HCT116 (cell line): ENCODE results near the gene SET. TPM values are rescaled to one million over a fixed set of nuclear protein-coding genes. Genes with fewer than 3 reads are reported as not detected.
A peak's percentile ranks its signal among the peaks of the same experiment; 100 is the strongest.

Experiments
- ATAC-seq: fragments of 200-7000 bp; cut with Tn5 transposase; 2 replicates; pipeline ENCODE4 v1.9.1; 2020; ENCODE audit warnings: mild to moderate bottlenecking, moderate library complexity
- BruUV-seq: library from RNA; stranded (reverse); fragments of 400-500 nt; replicated peaks from 2 replicates; lab custom pipeline; 2021; lab: Mats Ljungman, UMichigan
- CTCF ChIA-PET: fragments of 300-600 bp; sonication (Branson Sonifier 250); formaldehyde crosslinking; loops from one replicate; lab custom pipeline; 2021; ENCODE audit warnings: antibody characterized with exemption; lab: Charles Lee
- POLR2A ChIA-PET: fragments of 300-600, 350-600 bp; sonication (Branson Sonifier 250); formaldehyde crosslinking; loops from one replicate; lab custom pipeline; 2021; ENCODE audit warnings: antibody characterized with exemption; lab: Charles Lee
- RAD21 ChIA-PET, 2 experiments: fragments of 300-600 bp; sonication (Branson Sonifier 250); formaldehyde crosslinking; loops; one replicate each; lab custom pipeline; 2023; ENCODE audit warnings: low total read pairs in 2 of 2; ENCODE audit not compliant: uncharacterized antibody in 2 of 2, unreplicated experiment in 2 of 2, low non-redundant PET in 1 of 2; lab: Charles Lee
- DNase-seq: peaks from one replicate; pipeline ENCODE4 v3.0.0-alpha.2; 2010; ENCODE audit warnings: low read depth, low spot score
- H2AFZ ChIP-seq: fragments of 200-600 bp; shearing (Covaris generic), sonication (generic); 2 replicates; pipeline ENCODE4 v1.6.1; 2017; ENCODE audit warnings: low read depth, mixed run types, mixed read lengths, antibody characterized with exemption, low read length; ENCODE audit not compliant: poor library complexity, severe bottlenecking
- H3K27ac ChIP-seq: 2 replicates; pipeline ENCODE4 v1.5.1; 2012; ENCODE audit warnings: low read depth, low read length
- H3K27me3 ChIP-seq: fragments of 200-600 bp; sonication (generic); 2 replicates; pipeline ENCODE4 v1.6.1; 2016; ENCODE audit warnings: mixed run types, low read length, mixed read lengths; ENCODE audit not compliant: insufficient read depth
- H3K36me3 ChIP-seq, 2 experiments: fragments of 200-500 bp in 1 of 2; fragments of 200-600 bp in 1 of 2; sonication (Bioruptor generic) in 1 of 2; sonication (generic) in 1 of 2; 2 replicates each; pipeline versions ENCODE4 v1.5.1 to v1.6.1; 2014 to 2016; ENCODE audit warnings: low read length in 2 of 2, inconsistent platforms in 1 of 2, mixed read lengths in 1 of 2, mixed run types in 1 of 2; ENCODE audit not compliant: insufficient read depth in 2 of 2, control insufficient read depth in 1 of 2
- H3K4me1 ChIP-seq, 2 experiments: fragments of 200-600 bp in 1 of 2; sonication (generic) in 1 of 2; 2 replicates each; pipeline versions ENCODE4 v1.5.1 to v1.6.1; 2012 to 2017; ENCODE audit warnings: low read length in 2 of 2, inconsistent platforms in 1 of 2, mild to moderate bottlenecking in 1 of 2, mixed read lengths in 1 of 2, mixed run types in 1 of 2, moderate library complexity in 1 of 2; ENCODE audit not compliant: insufficient read depth in 2 of 2, control insufficient read depth in 1 of 2
- H3K4me2 ChIP-seq: fragments of 200-600 bp; sonication (generic); 2 replicates; pipeline ENCODE4 v1.6.1; 2017; ENCODE audit warnings: mixed run types, low read length, mixed read lengths
- H3K4me3 ChIP-seq, 2 experiments: fragments of 200-600 bp in 1 of 2; sonication (generic) in 1 of 2; replicated peaks in 1 of 2; 2 replicates each; pipeline ENCODE4 v1.5.1; 2011 to 2016; ENCODE audit warnings: low read length in 2 of 2, control low read depth in 1 of 2, low read depth in 1 of 2, mild to moderate bottlenecking in 1 of 2, mixed read lengths in 1 of 2, mixed run types in 1 of 2
- H3K79me2 ChIP-seq: fragments of 200-600 bp; sonication (generic); 2 replicates; pipeline ENCODE4 v1.6.1; 2017; ENCODE audit warnings: mild to moderate bottlenecking, mixed run types, low read length, moderate library complexity, mixed read lengths; ENCODE audit not compliant: insufficient read depth
- H3K9ac ChIP-seq: fragments of 200-600 bp; sonication (generic); 2 replicates; pipeline ENCODE4 v1.6.1; 2016; ENCODE audit warnings: low read length, mixed read lengths
- H3K9me2 ChIP-seq: fragments of 200-600 bp; sonication (generic), shearing (Covaris generic); 2 replicates; pipeline ENCODE4 v1.6.1; 2017; ENCODE audit warnings: mixed run types, mild to moderate bottlenecking, moderate library complexity; ENCODE audit not compliant: insufficient read depth
- H3K9me3 ChIP-seq, 2 experiments: fragments of 200-500 bp in 1 of 2; fragments of 200-600 bp in 1 of 2; sonication (Bioruptor generic) in 1 of 2; sonication (generic) in 1 of 2; 2 replicates each; pipeline ENCODE4 v1.6.1; 2014 to 2017; ENCODE audit warnings: low read length in 2 of 2, mixed read lengths in 2 of 2, inconsistent platforms in 1 of 2, low read depth in 1 of 2, mild to moderate bottlenecking in 1 of 2, mixed run types in 1 of 2, moderate library complexity in 1 of 2; ENCODE audit not compliant: control insufficient read depth in 1 of 2, insufficient read depth in 1 of 2
- H4K20me1 ChIP-seq: fragments of 200-600 bp; sonication (generic), shearing (Covaris generic); 2 replicates; pipeline ENCODE4 v1.6.1; 2017; ENCODE audit warnings: mixed run types, mild to moderate bottlenecking, moderate library complexity; ENCODE audit not compliant: insufficient read depth
- CBX3 ChIP-seq: IDR thresholded peaks from 2 replicates; pipeline ENCODE4 v1.6.1; 2012; ENCODE audit warnings: low read depth
- CEBPB ChIP-seq: IDR thresholded peaks from 2 replicates; pipeline ENCODE4 v1.6.1; 2012; ENCODE audit warnings: low read depth
- EGR1 ChIP-seq: IDR thresholded peaks from 2 replicates; pipeline ENCODE4 v1.6.1; 2012; ENCODE audit warnings: low read depth
- ELF1 ChIP-seq: IDR thresholded peaks from 2 replicates; pipeline ENCODE4 v1.6.1; 2012; ENCODE audit warnings: low read depth, borderline replicate concordance
- EZH2 ChIP-seq: fragments of 200-600 bp; sonication (generic); IDR thresholded peaks from 2 replicates; pipeline ENCODE4 v1.6.1; 2017; ENCODE audit warnings: antibody characterized with exemption, mixed run types
- POLR2AphosphoS5 ChIP-seq: IDR thresholded peaks from 2 replicates; pipeline ENCODE4 v1.6.1; 2011; ENCODE audit warnings: mild to moderate bottlenecking, low read depth, low read length, moderate library complexity
- YY1 ChIP-seq: IDR thresholded peaks from 2 replicates; pipeline ENCODE4 v1.6.1; 2011; ENCODE audit warnings: low read length, low read depth, moderate library complexity, mild to moderate bottlenecking; ENCODE audit not compliant: insufficient replicate concordance; ENCODE audit errors: extremely low read depth
- ZFX ChIP-seq: fragments of 450-650 bp; IDR thresholded peaks from 2 replicates; pipeline ENCODE4 v1.6.1; 2017
- intact Hi-C: fragments of 100-400 bp; cut with micrococcal nuclease; formaldehyde crosslinking; loops from 2 replicates; pipeline ENCODE4 v1.10.0; 2022
- total RNA-seq: library from RNA; stranded (reverse); gene quantifications from one replicate; pipeline ENCODE4 v1.2.1, GENCODE V29; 2021; ENCODE audit not compliant: unreplicated experiment
- TF ChIP-seq, protein P1 (sequence below), 3 experiments: fragments of 200-600 bp in 1 of 3; sonication (generic) in 1 of 3; IDR thresholded peaks in 2 of 3; conservative IDR thresholded peaks in 1 of 3; 2 replicates each; pipeline ENCODE4 v1.5.1; 2012 to 2017; ENCODE audit warnings: low read depth in 2 of 3, low read length in 2 of 3, antibody characterized with exemption in 1 of 3, borderline replicate concordance in 1 of 3, control low read depth in 1 of 3, mild to moderate bottlenecking in 1 of 3, mixed read lengths in 1 of 3, mixed run types in 1 of 3, moderate library complexity in 1 of 3; ENCODE audit not compliant: insufficient read depth in 1 of 3

Gene SET
- total RNA-seq, 1 experiment from 2014 or later, result 595 TPM

DNA sequence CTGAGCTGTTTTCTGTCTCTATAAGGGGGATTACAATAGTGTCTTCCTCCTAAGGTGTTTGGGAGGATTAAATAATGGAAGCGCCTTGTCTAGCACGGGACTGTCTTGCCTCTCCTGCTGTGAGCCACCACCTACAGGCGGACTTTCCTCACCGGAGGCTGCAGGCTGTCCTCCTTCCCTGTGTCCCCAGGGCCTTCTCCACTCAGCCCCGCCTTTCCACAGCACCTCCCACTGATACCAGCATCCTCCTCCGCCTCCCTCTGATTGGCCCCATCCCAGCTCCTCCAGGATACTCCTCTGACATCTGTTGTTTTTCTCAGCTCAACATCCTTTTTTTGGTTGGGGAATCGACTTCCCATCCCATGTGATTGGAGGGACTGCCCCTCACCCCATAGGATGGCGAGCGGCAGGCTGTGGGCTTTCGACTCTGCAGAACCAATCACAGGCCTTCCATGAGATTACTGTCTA is 35.8 kb downstream of the SET start:
- intact Hi-C loops, result no loop called here
- H3K79me2 ChIP-seq, result peaks cover 9% of the 10 kb centered on the region; the same call in 1 of the 2 replicates
- H3K9me2 ChIP-seq, result no peaks in the 10 kb centered on the region
- ChIA-PET POLR2A (interaction anchor here (1.0 to 1.2 kb wide), 2 partner anchors 27 to 40 kb away, joined by 3 to 12 read pairs; no protein-coding TSS in a partner anchor), RAD21 (interaction anchor here in 1 of 2 experiments (0.7 kb wide), 1 partner anchor 202 kb away, joined by 3 read pairs; no protein-coding TSS in a partner anchor), CTCF (interaction anchor here (1.0 to 1.8 kb wide), 7 partner anchors 9 to 223 kb away, joined by 3 to 14 read pairs (median 4); partner anchors contain the start of genes DOLK, ENDOG, NUP188 and PKN3)
- peaks cover 9 to 28% of the 10 kb centered on the region in 2 experiments for H3K4me1 ChIP-seq
- no peaks in the 10 kb centered on the region for H4K20me1 ChIP-seq
- DNase-seq (peak; percentile 62), ATAC-seq (peak; percentile 66)
- no peaks in the 10 kb centered on the region for H3K36me3 ChIP-seq
- H3K4me3 ChIP-seq, result peak overlapping the region; percentile 70 to 97
- no peaks in the 10 kb centered on the region for H3K9me3 ChIP-seq
- H3K4me2 ChIP-seq, result peak overlapping the region; percentile 88
- H2AFZ ChIP-seq, result no peak overlapping the region
- H3K27me3 ChIP-seq, result no peaks in the 10 kb centered on the region
- TSS peak; percentile 69 for BruUV-seq
- H3K9ac ChIP-seq, result peak overlapping the region; percentile 62
- TF ChIP-seq CBX3 (no peak), POLR2AphosphoS5 (peak; percentile 51; the same call in 1 of the 2 replicates), ELF1 (no peak)
- H3K27ac ChIP-seq, result peak overlapping the region; percentile 65

DNA sequence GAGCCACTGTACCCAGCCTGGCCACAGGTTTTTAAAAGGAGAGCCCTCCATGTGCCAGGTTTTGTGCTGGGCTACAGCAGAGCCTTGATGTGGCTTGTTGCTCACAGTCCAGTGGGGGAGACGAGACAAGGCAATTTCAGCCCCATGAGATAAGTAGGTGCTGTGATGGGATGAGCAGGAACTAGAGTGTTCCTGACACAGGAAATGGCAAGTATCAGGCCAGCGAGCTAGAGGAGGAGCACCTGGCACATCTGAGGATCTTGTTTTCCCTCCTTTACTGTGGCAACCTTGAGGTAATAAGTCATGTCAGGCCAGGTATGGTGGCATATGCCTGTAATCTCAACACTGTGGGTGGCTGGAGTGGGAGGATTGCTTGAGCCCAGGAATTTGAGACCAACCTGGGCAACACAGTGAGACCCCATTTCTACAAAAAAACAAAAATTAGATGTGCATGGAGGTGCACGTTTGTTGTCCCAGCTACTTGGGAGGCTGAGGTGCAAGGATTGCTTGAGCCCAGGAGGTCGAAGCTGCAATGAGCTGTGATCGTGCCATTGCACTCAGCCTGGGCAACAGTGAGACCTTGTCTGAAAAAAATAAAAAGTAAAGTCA is 38.7 kb downstream of the SET start:
- Histone ChIP-seq H3K4me3 (no peak overlapping the region), H2AFZ (no peak overlapping the region), H3K36me3 (no peaks in the 10 kb centered on the region), H4K20me1 (no peaks in the 10 kb centered on the region), H3K4me2 (no peak overlapping the region), H3K27me3 (no peaks in the 10 kb centered on the region), H3K79me2 (peaks cover 9% of the 10 kb centered on the region; the same call in 1 of the 2 replicates), H3K9ac (no peak overlapping the region), H3K9me2 (no peaks in the 10 kb centered on the region), H3K9me3 (no peaks in the 10 kb centered on the region), H3K4me1 (peaks cover 6 to 22% of the 10 kb centered on the region in 2 experiments), H3K27ac (no peak overlapping the region)
- no peak for TF ChIP-seq EZH2
- TF ChIP-seq YY1, result no peak
- TF ChIP-seq, protein P1, sequence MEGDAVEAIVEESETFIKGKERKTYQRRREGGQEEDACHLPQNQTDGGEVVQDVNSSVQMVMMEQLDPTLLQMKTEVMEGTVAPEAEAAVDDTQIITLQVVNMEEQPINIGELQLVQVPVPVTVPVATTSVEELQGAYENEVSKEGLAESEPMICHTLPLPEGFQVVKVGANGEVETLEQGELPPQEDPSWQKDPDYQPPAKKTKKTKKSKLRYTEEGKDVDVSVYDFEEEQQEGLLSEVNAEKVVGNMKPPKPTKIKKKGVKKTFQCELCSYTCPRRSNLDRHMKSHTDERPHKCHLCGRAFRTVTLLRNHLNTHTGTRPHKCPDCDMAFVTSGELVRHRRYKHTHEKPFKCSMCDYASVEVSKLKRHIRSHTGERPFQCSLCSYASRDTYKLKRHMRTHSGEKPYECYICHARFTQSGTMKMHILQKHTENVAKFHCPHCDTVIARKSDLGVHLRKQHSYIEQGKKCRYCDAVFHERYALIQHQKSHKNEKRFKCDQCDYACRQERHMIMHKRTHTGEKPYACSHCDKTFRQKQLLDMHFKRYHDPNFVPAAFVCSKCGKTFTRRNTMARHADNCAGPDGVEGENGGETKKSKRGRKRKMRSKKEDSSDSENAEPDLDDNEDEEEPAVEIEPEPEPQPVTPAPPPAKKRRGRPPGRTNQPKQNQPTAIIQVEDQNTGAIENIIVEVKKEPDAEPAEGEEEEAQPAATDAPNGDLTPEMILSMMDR (IDR thresholded peaks at IDR 0.05 in 2 of 3, conservative IDR thresholded peaks at IDR 0.05 in 1 of 3; ENCODE audit: borderline replicate concordance in 1 of 3, insufficient read depth in 1 of 3, low read depth in 2 of 3, low read length in 2 of 3), result no peak
- TF ChIP-seq EGR1, result no peak
- no peak for TF ChIP-seq CEBPB
- TF ChIP-seq ZFX, result no peak
- TF ChIP-seq POLR2AphosphoS5, result no peak
- ChIA-PET RAD21 (no interaction called here), POLR2A (no interaction called here), CTCF (interaction anchor here (1.5 kb wide), 1 partner anchor 26 kb away, joined by 3 read pairs; the partner anchor contains the start of gene PKN3)
- DNase-seq (no peak), ATAC-seq (no peak)
- intact Hi-C loops, result no loop called here
- BruUV-seq, result no TSS peak
